CD1c-positive myeloid dendritic cell (primary cell): ENCODE measurements around the gene ESAM.

Experiments
- DNase-seq: peaks from one replicate; pipeline ENCODE4 v3.0.0-alpha.2; 2016; ENCODE audit errors: extremely low spot score

Gene ESAM

GRCh38 chr11:124729571-124729970 lies 32.5 kb downstream of the ESAM start:
- no peak for DNase-seq

GRCh38 chr11:124728134-124728533 lies 34.0 kb downstream of the ESAM start:
- no peak for DNase-seq

DNA sequence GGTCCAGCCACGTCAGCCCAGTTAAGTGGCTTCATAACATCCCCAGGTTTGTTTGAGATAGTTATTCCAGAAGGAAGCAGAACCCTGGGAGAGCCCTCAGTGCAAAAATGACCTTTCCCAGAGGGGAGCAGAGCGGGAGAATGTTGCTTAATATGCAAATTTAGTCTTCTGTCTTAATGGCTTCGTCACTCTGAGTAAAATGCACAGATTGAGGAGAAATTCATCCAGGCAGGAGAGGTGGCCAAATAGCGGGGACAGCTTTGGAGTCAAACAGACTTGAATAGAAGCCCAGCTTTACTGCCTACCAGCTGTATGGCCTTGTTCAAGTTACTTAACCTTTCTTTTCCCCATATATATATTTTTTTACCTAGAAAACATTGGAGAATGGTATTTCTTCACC lies 34.6 kb downstream of the ESAM start:
- no peak for DNase-seq

DNA sequence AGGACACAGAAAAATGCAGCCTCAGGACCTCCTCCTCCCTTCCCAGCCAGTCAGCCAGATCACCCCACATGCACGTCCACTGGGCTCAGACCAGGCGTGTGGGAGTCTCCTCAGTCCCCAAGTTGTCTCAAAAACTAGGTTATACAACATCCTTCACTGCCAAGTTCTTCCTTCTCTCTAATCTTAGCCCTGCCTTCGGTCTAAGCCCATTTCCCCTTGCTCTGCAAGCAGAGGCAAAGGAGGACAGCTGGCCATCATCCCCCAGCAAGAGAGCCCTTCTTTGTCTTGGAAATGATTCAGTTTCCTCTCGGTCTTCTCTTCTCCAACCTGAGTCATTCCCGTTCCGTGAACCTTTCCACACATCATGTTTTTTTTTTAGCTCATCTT lies 36.4 kb downstream of the ESAM start:
- no peak for DNase-seq

- no peak for DNase-seq
Measured at GRCh38 chr11:124724979-124725718, 36.9 kb downstream of the ESAM start.

- no peak for DNase-seq
Measured at GRCh38 chr11:124722176-124722575, 39.9 kb downstream of the ESAM start.

- DNase-seq, result no peak
Measured at GRCh38 chr11:124719534-124719933, 42.6 kb downstream of the ESAM start.

- DNase-seq, result no peak
Measured at GRCh38 chr11:124718801-124719200, 43.3 kb downstream of the ESAM start.

GRCh38 chr11:124717786-124718651 lies 44.1 kb downstream of the ESAM start:
- no peak for DNase-seq

DNA sequence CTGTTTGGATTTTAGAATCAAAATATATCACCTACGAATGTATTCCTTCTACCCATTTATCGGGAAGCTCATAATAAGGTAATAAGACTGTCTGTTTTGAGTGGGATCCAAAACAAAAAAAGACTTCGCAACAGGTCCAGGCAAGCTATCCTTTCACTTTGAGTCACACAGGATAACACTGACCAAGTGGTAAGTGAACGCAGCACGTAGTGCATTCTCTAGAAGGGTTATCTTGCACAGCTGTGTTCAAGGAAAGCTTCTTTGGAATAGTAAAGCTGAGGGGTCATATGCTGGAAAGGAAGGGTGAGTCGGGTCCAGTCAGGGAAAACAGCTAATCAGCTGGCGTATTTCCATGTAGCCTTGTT lies 44.7 kb downstream of the ESAM start:
- DNase-seq, result no peak

GRCh38 chr11:124716591-124716990 lies 45.5 kb downstream of the ESAM start:
- no peak for DNase-seq

- DNase-seq, result no peak
Measured at GRCh38 chr11:124712392-124712791, 49.7 kb downstream of the ESAM start.

- DNase-seq, result no peak
Measured at GRCh38 chr11:124707829-124708228, 54.3 kb downstream of the ESAM start.
